ENCODE measurements around the gene INSC. TPM values are rescaled to one million over a fixed set of nuclear protein-coding genes. Genes with fewer than 3 reads are reported as not detected.

The INSC gene
- total RNA-seq, 1 experiment from 2014 or later, result 0.17 TPM

DNA sequence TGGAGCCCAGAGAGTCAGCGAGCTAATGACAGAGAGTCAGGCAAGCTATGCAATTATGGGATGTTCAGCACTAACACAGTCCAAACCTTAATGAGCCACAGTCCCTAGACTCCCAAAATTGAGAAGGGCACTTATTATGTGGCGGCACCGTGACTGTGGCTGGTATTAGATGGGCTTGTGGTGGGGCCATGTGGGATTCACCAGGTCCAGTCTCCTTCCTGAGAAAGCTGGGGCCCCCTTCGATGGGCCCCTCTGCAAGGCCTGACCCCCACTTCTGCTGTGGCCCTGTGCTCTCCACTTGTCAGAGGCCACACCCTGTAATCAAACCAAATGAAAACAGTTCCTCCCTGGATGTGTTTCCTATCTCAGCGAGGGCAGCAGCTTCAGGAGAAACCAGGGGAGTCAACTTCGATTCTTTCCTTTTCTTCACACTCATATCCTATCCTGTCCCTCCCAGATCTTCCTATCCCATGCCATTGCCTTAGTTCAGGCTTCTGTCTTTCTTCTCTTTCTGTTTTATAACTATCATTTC is 42.9 kb downstream of the INSC start:
- TF ChIP-seq ELF1 (IDR thresholded peaks at IDR 0.05; ENCODE audit: borderline replicate concordance, low read depth), result no peak
- no peak for TF ChIP-seq SP1 (IDR thresholded peaks at IDR 0.05; ENCODE audit: low read depth)
- TF ChIP-seq, protein P1, sequence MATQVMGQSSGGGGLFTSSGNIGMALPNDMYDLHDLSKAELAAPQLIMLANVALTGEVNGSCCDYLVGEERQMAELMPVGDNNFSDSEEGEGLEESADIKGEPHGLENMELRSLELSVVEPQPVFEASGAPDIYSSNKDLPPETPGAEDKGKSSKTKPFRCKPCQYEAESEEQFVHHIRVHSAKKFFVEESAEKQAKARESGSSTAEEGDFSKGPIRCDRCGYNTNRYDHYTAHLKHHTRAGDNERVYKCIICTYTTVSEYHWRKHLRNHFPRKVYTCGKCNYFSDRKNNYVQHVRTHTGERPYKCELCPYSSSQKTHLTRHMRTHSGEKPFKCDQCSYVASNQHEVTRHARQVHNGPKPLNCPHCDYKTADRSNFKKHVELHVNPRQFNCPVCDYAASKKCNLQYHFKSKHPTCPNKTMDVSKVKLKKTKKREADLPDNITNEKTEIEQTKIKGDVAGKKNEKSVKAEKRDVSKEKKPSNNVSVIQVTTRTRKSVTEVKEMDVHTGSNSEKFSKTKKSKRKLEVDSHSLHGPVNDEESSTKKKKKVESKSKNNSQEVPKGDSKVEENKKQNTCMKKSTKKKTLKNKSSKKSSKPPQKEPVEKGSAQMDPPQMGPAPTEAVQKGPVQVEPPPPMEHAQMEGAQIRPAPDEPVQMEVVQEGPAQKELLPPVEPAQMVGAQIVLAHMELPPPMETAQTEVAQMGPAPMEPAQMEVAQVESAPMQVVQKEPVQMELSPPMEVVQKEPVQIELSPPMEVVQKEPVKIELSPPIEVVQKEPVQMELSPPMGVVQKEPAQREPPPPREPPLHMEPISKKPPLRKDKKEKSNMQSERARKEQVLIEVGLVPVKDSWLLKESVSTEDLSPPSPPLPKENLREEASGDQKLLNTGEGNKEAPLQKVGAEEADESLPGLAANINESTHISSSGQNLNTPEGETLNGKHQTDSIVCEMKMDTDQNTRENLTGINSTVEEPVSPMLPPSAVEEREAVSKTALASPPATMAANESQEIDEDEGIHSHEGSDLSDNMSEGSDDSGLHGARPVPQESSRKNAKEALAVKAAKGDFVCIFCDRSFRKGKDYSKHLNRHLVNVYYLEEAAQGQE (IDR thresholded peaks at IDR 0.05; ENCODE audit: low read depth), result no peak
- no peak for TF ChIP-seq EZH2phosphoT487 (IDR thresholded peaks at IDR 0.05; ENCODE audit: borderline replicate concordance)
- TF ChIP-seq JUND (IDR thresholded peaks at IDR 0.05), result no peak
- no peak for TF ChIP-seq ZFX (IDR thresholded peaks at IDR 0.05)
- TF ChIP-seq, protein P2, sequence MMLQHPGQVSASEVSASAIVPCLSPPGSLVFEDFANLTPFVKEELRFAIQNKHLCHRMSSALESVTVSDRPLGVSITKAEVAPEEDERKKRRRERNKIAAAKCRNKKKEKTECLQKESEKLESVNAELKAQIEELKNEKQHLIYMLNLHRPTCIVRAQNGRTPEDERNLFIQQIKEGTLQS (IDR thresholded peaks at IDR 0.05), result no peak
- no peak for TF ChIP-seq SRF (IDR thresholded peaks at IDR 0.05; ENCODE audit: low read depth)
- no peak for TF ChIP-seq FOSL1 (IDR thresholded peaks at IDR 0.05; ENCODE audit: low read depth)
- no peak for TF ChIP-seq POLR2AphosphoS5 (IDR thresholded peaks at IDR 0.05; ENCODE audit: low read depth, low read length)
- TF ChIP-seq SIN3A (IDR thresholded peaks at IDR 0.05; ENCODE audit: low read depth), result no peak
- BruUV-seq (replicated peaks), result no TSS peak
- ChIA-PET RAD21 (ENCODE audit: low non-redundant PET in 1 of 2, low total read pairs in 2 of 2, uncharacterized antibody in 2 of 2, unreplicated experiment in 2 of 2) (no interaction called here), CTCF (interaction anchor here (4.3 kb wide), 1 partner anchor 56 kb away, joined by 24 read pairs; no protein-coding TSS in a partner anchor), POLR2A (no interaction called here)
- Histone ChIP-seq H3K36me3 (ENCODE audit: control insufficient read depth in 1 of 2, insufficient read depth in 2 of 2, low read length in 2 of 2) (no peaks in the 10 kb centered on the region), H3K9me3 (ENCODE audit: control insufficient read depth in 1 of 2, insufficient read depth in 1 of 2, low read depth in 1 of 2, low read length in 2 of 2) (no peaks in the 10 kb centered on the region), H3K9me2 (ENCODE audit: insufficient read depth) (no peaks in the 10 kb centered on the region), H2AFZ (ENCODE audit: low read depth, low read length, poor library complexity, severe bottlenecking) (no peak overlapping the region), H3K4me2 (ENCODE audit: low read length) (no peak overlapping the region), H3K9ac (ENCODE audit: low read length) (no peak overlapping the region), H3K4me1 (ENCODE audit: control insufficient read depth in 1 of 2, insufficient read depth in 2 of 2, low read length in 2 of 2) (peaks cover 0 to 15% of the 10 kb centered on the region in 2 experiments; a peak in 1 of 4 replicates), H3K79me2 (ENCODE audit: insufficient read depth, low read length) (no peaks in the 10 kb centered on the region), H4K20me1 (ENCODE audit: insufficient read depth) (no peaks in the 10 kb centered on the region), H3K4me3 (replicated peaks in 1 of 2; ENCODE audit: low read depth in 1 of 2, low read length in 2 of 2) (no peak overlapping the region), H3K27ac (ENCODE audit: low read depth, low read length) (no peak overlapping the region), H3K27me3 (ENCODE audit: insufficient read depth, low read length) (no peaks in the 10 kb centered on the region)
- ATAC-seq (no peak), DNase-seq (ENCODE audit: low read depth, low spot score) (no peak)
- intact Hi-C loops (cut with micrococcal nuclease), result loop anchor here (2.0 kb wide), 1 partner anchor 249 kb away; no protein-coding TSS in a partner anchor

Measured in HCT116 (cell line).